GM19395 (cell line): Measurements from ENCODE around the gene GFRA3.
"Not testable (repeated sequence)": the region's sequence is repeated elsewhere in the genome, so short reads cannot be mapped to it uniquely, and the experiment has no call there.

Experiments used
- ATAC-seq: cut with Tn5 transposase; IDR thresholded peaks from one replicate; pipeline ENCODE4 v1.9.1; 2021; ENCODE audit warnings: mild to moderate bottlenecking, moderate library complexity; ENCODE audit not compliant: unreplicated experiment

Gene GFRA3

GRCh38 chr5:138274189-138274853 lies at the start of gene GFRA3:
Gene GFRA3 (minus strand): TSS chr5:138274621. CDS start chr5:138274424, 197 bp downstream.
- no peak for ATAC-seq

GRCh38 chr5:138318211-138318610 lies 43.8 kb upstream of the GFRA3 start:
- not testable (repeated sequence) for ATAC-seq

- ATAC-seq: no peak
Measured at GRCh38 chr5:138316355-138316754, 41.9 kb upstream of the GFRA3 start.

- no peak for ATAC-seq
Measured at GRCh38 chr5:138315751-138316278, 41.4 kb upstream of the GFRA3 start.

GRCh38 chr5:138305797-138306196 lies 31.4 kb upstream of the GFRA3 start:
- ATAC-seq: no peak

- no peak for ATAC-seq
Measured at GRCh38 chr5:138303372-138303771, 29.0 kb upstream of the GFRA3 start.

- no peak for ATAC-seq
Measured at GRCh38 chr5:138289296-138289695, 14.9 kb upstream of the GFRA3 start.

- ATAC-seq: no peak
Measured at GRCh38 chr5:138287246-138287645, 12.8 kb upstream of the GFRA3 start.

- ATAC-seq: no peak
Measured at GRCh38 chr5:138282920-138283742, 8.7 kb upstream of the GFRA3 start.

GRCh38 chr5:138280915-138281314 lies 6.5 kb upstream of the GFRA3 start:
- no peak for ATAC-seq

- ATAC-seq: no peak
Measured at GRCh38 chr5:138276402-138277054, 2.1 kb upstream of the GFRA3 start.

- ATAC-seq: no peak
Measured at GRCh38 chr5:138275895-138276294, 1.5 kb upstream of the GFRA3 start.

- ATAC-seq: no peak
Measured at GRCh38 chr5:138275379-138275782, 960 bp upstream of the GFRA3 start.

GRCh38 chr5:138273834-138274188 lies 610 bp downstream of the GFRA3 start:
- no peak for ATAC-seq

- no peak for ATAC-seq
Measured at GRCh38 chr5:138272681-138273080, 1.7 kb downstream of the GFRA3 start.

- ATAC-seq: no peak
Measured at GRCh38 chr5:138271281-138271680, 3.1 kb downstream of the GFRA3 start.

GRCh38 chr5:138264183-138264582 lies 10.2 kb downstream of the GFRA3 start:
- no peak for ATAC-seq

- ATAC-seq: no peak
Measured at GRCh38 chr5:138263581-138263980, 10.8 kb downstream of the GFRA3 start.

GRCh38 chr5:138258704-138259292 lies 15.6 kb downstream of the GFRA3 start:
- no peak for ATAC-seq

GRCh38 chr5:138257583-138257982 lies 16.8 kb downstream of the GFRA3 start:
- no peak for ATAC-seq

- no peak for ATAC-seq
Measured at GRCh38 chr5:138252944-138253343, 21.5 kb downstream of the GFRA3 start.
